ENCODE results near the gene TMEM198.

TMEM198 gene

DNA sequence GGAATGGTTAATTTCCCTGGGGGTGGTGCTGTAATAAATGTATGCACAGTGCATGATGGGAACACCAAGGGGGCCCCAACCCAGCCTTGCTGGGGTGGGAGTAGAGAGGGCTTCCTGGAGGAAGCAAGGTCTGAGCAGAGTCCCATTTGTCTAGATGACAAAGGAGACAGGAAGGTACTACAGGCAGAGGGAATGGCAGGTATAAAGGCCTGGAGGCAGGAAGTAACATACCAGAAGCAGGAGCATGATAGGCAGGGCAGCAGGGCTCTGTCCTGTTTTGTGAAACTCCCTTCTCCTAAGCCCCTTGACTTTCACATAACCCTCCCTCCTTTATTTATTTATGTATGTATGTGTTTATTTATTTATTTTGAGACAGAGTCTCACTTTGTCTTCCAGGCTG, 41.2 kb upstream of the TMEM198 start:
- no peak for ATAC-seq
- TF ChIP-seq SNAI2 (CRISPR knock-in tag; IDR thresholded peaks at IDR 0.05), result no peak

GRCh38 chr2:219505585-219505984, 38.2 kb upstream of the TMEM198 start:
- no peak for ATAC-seq
- TF ChIP-seq ZFP30 (CRISPR knock-in tag; IDR thresholded peaks at IDR 0.05) (no peak), OSR1 (CRISPR knock-in tag; IDR thresholded peaks at IDR 0.05) (no peak), PATZ1 (CRISPR knock-in tag; IDR thresholded peaks at IDR 0.05; ENCODE audit: borderline replicate concordance) (no peak), ZNF8 (CRISPR knock-in tag; IDR thresholded peaks at IDR 0.05) (no peak), ZNF70 (CRISPR knock-in tag; IDR thresholded peaks at IDR 0.05) (no peak), SNAI2 (CRISPR knock-in tag; IDR thresholded peaks at IDR 0.05) (no peak), PPARA (CRISPR knock-in tag; IDR thresholded peaks at IDR 0.05; ENCODE audit: borderline replicate concordance) (no peak), ISL1 (CRISPR knock-in tag; IDR thresholded peaks at IDR 0.05) (no peak)

DNA sequence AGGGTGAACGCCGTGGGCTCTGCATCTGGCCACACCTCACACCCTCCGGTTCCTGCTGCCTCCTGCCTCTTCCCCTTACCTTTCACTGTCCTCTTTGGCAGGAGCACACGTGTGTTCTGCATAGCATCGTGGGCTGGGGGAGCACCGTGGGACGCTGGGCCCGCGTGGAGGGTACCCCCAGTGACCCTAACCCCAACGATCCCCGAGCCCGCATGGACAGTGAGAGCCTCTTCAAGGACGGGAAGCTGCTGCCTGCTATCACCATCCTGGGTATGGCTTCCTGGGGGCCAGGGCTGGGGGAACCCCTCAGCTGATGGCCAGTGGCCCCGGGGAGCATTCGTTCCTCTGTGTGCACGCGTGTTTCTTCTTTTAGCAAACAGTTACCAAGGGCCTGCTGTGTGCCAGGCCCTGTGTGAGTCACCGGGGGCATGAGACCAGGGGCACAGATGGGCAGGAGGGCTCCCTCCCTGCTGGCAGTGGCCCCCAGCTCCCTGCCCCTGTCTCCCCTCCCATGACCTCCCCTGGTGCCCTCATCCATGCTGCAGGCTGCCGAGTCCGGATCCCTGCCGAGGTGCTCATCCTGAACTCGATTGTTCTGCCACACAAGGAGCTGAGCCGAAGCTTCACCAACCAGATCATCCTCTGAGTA, 37.6 kb upstream of the TMEM198 start:
- ATAC-seq, result no peak
- TF ChIP-seq, protein P1, sequence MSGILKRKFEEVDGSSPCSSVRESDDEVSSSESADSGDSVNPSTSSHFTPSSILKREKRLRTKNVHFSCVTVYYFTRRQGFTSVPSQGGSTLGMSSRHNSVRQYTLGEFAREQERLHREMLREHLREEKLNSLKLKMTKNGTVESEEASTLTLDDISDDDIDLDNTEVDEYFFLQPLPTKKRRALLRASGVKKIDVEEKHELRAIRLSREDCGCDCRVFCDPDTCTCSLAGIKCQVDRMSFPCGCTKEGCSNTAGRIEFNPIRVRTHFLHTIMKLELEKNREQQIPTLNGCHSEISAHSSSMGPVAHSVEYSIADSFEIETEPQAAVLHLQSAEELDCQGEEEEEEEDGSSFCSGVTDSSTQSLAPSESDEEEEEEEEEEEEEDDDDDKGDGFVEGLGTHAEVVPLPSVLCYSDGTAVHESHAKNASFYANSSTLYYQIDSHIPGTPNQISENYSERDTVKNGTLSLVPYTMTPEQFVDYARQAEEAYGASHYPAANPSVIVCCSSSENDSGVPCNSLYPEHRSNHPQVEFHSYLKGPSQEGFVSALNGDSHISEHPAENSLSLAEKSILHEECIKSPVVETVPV (CRISPR knock-in tag; IDR thresholded peaks at IDR 0.05), result no peak
- no peak for TF ChIP-seq PATZ1 (CRISPR knock-in tag; IDR thresholded peaks at IDR 0.05; ENCODE audit: borderline replicate concordance)
- TF ChIP-seq CSDC2 (CRISPR knock-in tag; IDR thresholded peaks at IDR 0.05), result no peak
- TF ChIP-seq CREB5 (CRISPR knock-in tag; IDR thresholded peaks at IDR 0.05; ENCODE audit: low read depth), result no peak
- TF ChIP-seq ZNF8 (CRISPR knock-in tag; IDR thresholded peaks at IDR 0.05), result no peak
- TF ChIP-seq POU6F1 (CRISPR knock-in tag; IDR thresholded peaks at IDR 0.05; ENCODE audit: borderline replicate concordance, low read depth), result no peak
- TF ChIP-seq ZFP3 (CRISPR knock-in tag; IDR thresholded peaks at IDR 0.05), result no peak
- no peak for TF ChIP-seq ARNTL (CRISPR knock-in tag; IDR thresholded peaks at IDR 0.05; ENCODE audit: borderline replicate concordance, low read depth)
- no peak for TF ChIP-seq TSHZ2 (CRISPR knock-in tag; IDR thresholded peaks at IDR 0.05)
- no peak for TF ChIP-seq GLIS3 (CRISPR knock-in tag; IDR thresholded peaks at IDR 0.05)
- no peak for TF ChIP-seq ZC3H10 (CRISPR knock-in tag; IDR thresholded peaks at IDR 0.05)
- TF ChIP-seq PPARA (CRISPR knock-in tag; IDR thresholded peaks at IDR 0.05; ENCODE audit: borderline replicate concordance), result no peak
